ENCODE measurements around the gene TCF7L1.

Gene TCF7L1

GRCh38 chr2:85212841-85213240, 79.6 kb downstream of the TCF7L1 start:
- Histone ChIP-seq H3F3A (ENCODE audit: control insufficient read depth, insufficient read depth) (no peaks in the 10 kb centered on the region), H3K9me3 (ENCODE audit: control insufficient read depth, insufficient read depth, low read length) (no peaks in the 10 kb centered on the region), H3K36me3 (ENCODE audit: control insufficient read depth, low read length) (no peaks in the 10 kb centered on the region), H3K4me2 (ENCODE audit: low read length) (no peak overlapping the region), H4K20me1 (ENCODE audit: control insufficient read depth, insufficient read depth, low read depth, low read length) (no peaks in the 10 kb centered on the region), H3K27ac (ENCODE audit: low read depth, low read length) (no peak overlapping the region), H3K4me1 (ENCODE audit: control insufficient read depth, low read length) (no peaks in the 10 kb centered on the region), H3K27me3 (ENCODE audit: control insufficient read depth, low read length) (peaks cover 15% of the 10 kb centered on the region; the same call in 1 of the 2 replicates), H3K4me3 (ENCODE audit: low read length) (no peak overlapping the region), H3K9me2 (replicated peaks; ENCODE audit: control insufficient read depth, low read length) (no peaks in the 10 kb centered on the region), H3K79me2 (ENCODE audit: control insufficient read depth, low read length) (no peaks in the 10 kb centered on the region)
- TF ChIP-seq EZH2phosphoT487 (IDR thresholded peaks at IDR 0.05; ENCODE audit: borderline replicate concordance, low read length) (no peak), CTCF (IDR thresholded peaks at IDR 0.05; ENCODE audit: low read depth, low read length, poor library complexity, severe bottlenecking) (no peak)

- Histone ChIP-seq H3K36me3 (ENCODE audit: control insufficient read depth, low read length) (no peaks in the 10 kb centered on the region), H3K9me3 (ENCODE audit: control insufficient read depth, insufficient read depth, low read length) (no peaks in the 10 kb centered on the region), H3K27ac (ENCODE audit: low read depth, low read length) (no peak overlapping the region), H3K4me2 (ENCODE audit: low read length) (no peak overlapping the region), H3K9me2 (replicated peaks; ENCODE audit: control insufficient read depth, low read length) (no peaks in the 10 kb centered on the region), H3K4me3 (ENCODE audit: low read length) (no peak overlapping the region), H3K79me2 (ENCODE audit: control insufficient read depth, low read length) (no peaks in the 10 kb centered on the region), H4K20me1 (ENCODE audit: control insufficient read depth, insufficient read depth, low read depth, low read length) (no peaks in the 10 kb centered on the region), H3F3A (ENCODE audit: control insufficient read depth, insufficient read depth) (no peaks in the 10 kb centered on the region), H3K27me3 (ENCODE audit: control insufficient read depth, low read length) (peaks cover 15% of the 10 kb centered on the region; the same call in 1 of the 2 replicates), H3K4me1 (ENCODE audit: control insufficient read depth, low read length) (no peaks in the 10 kb centered on the region)
- no peak for TF ChIP-seq CTCF (IDR thresholded peaks at IDR 0.05; ENCODE audit: low read depth, low read length, poor library complexity, severe bottlenecking)
- no peak for TF ChIP-seq EZH2phosphoT487 (IDR thresholded peaks at IDR 0.05; ENCODE audit: borderline replicate concordance, low read length)
These were observed 80.2 kb downstream of the TCF7L1 start for GRCh38 chr2:85213404-85213803.

- H3K27ac ChIP-seq (ENCODE audit: low read depth, low read length) = no peak overlapping the region
- H3K27me3 ChIP-seq (ENCODE audit: control insufficient read depth, low read length) = peaks cover 15% of the 10 kb centered on the region; the same call in 1 of the 2 replicates
- H3K4me1 ChIP-seq (ENCODE audit: control insufficient read depth, low read length) = no peaks in the 10 kb centered on the region
- no peak overlapping the region for H3K4me2 ChIP-seq (ENCODE audit: low read length)
- no peaks in the 10 kb centered on the region for H3K9me3 ChIP-seq (ENCODE audit: control insufficient read depth, insufficient read depth, low read length)
- H3K9me2 ChIP-seq (replicated peaks; ENCODE audit: control insufficient read depth, low read length) = no peaks in the 10 kb centered on the region
- H3K36me3 ChIP-seq (ENCODE audit: control insufficient read depth, low read length) = no peaks in the 10 kb centered on the region
- H3F3A ChIP-seq (ENCODE audit: control insufficient read depth, insufficient read depth) = no peaks in the 10 kb centered on the region
- no peak for TF ChIP-seq EZH2phosphoT487 (IDR thresholded peaks at IDR 0.05; ENCODE audit: borderline replicate concordance, low read length)
- TF ChIP-seq CTCF (IDR thresholded peaks at IDR 0.05; ENCODE audit: low read depth, low read length, poor library complexity, severe bottlenecking) = no peak
- no peaks in the 10 kb centered on the region for H4K20me1 ChIP-seq (ENCODE audit: control insufficient read depth, insufficient read depth, low read depth, low read length)
- no peaks in the 10 kb centered on the region for H3K79me2 ChIP-seq (ENCODE audit: control insufficient read depth, low read length)
- no peak overlapping the region for H3K4me3 ChIP-seq (ENCODE audit: low read length)
These were observed 80.8 kb downstream of the TCF7L1 start for GRCh38 chr2:85213901-85214512.
